IPS-NIHi7 (cell line): Measurements from ENCODE around the gene ADGRA3.

Experiments used
- DNase-seq: peaks from one replicate; pipeline ENCODE4 v3.0.0; 2012; ENCODE audit warnings: mixed read lengths; ENCODE audit errors: extremely low spot score

The ADGRA3 gene

DNA sequence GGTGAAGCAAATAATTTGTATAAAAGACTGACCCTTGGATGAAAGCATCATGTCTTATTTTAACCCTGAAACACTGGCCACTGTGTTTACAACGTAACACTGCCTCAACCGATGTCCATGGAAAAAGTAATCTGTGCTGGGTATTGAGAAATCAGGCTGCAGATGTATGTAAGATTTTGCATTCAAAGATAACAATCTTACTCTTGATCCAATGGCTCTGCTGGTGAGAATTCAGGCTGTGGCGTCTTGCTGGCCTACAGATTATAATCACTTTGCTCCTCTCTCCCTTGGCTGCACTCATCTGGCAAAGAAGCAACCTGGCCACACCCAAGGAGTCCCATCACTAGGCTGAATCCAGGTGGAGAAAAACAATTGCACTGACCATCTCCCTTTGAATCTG is 7.5 kb downstream of the ADGRA3 start:
- DNase-seq, result no peak

DNA sequence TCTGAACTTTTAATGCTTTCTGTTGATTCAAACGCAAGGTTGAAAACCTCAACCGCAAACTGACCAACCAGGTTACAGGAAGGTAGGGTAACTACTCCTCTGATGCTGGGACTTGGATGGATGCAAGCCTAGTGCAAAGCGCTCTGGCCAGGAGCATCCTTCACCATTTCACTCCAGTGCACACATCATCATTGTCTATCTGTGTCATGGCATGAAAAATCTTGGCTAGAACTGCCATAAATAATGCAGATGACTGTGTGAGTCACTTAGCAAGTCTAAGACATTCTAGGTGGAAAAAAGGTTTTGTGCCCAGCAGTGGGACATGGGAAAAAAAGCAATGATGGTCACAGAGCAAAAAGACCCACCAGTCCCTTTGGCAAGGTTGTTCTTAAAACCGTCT is 10.9 kb downstream of the ADGRA3 start:
- DNase-seq, result no peak

DNA sequence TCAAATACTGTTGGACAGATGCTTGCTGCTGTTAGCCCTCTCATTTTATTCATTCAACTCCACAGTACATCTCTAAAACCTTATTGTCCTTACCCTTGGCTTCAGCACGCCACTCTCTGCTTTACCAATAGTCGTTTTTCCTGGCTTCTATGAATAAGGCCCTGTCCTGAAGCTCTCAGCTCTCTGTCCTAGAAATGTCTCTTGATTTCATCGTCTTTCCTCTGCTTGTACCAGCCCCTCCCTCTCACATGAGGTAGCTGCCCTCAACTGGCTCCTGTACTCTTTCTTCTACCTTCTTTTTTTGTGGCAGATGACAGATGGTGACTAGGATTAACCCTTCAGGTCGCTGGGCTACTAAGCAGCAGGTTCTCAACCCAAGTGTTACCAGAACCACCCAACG is 11.4 kb downstream of the ADGRA3 start:
- no peak for DNase-seq

DNA sequence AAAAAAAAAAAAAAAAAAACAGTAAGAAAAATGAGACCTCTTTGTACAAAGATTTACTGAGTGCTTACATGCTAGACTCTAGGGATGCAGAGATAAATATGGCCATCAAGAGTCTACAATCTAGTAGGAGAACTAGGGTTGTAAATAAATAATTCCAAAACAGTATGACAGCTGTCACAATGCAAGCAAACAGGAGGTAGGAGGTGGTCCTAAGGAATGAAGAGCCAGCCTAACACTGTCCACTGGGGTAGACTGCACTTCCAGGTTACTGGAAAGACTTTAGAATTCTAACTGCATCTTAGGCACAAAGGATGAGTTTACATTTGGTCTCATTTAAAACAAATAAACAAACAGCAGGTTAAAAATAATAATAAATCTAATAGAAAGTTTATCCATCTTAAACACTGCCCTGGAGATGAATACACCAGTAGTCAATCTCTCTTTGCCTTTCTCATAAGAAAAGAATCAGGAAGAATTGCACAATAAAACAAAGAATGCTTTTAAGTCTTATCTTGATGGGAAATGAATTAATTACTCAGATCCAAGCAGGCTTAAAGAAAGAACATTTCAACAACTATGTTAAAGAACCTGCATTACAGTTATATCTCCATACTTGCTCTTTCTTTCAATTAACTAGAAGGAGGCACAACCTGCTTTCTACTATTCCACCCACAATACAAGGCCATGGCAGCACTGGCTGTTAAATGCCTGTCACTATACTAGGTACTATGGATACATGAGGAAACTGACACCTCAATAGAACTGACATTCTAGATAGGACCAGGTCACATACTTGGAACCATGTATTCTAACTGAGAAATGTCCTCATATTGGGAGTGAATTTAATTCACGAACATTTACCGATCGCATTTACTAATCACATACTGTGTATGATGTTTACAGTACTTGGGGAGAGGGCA is 12.7 kb downstream of the ADGRA3 start:
- no peak for DNase-seq

DNA sequence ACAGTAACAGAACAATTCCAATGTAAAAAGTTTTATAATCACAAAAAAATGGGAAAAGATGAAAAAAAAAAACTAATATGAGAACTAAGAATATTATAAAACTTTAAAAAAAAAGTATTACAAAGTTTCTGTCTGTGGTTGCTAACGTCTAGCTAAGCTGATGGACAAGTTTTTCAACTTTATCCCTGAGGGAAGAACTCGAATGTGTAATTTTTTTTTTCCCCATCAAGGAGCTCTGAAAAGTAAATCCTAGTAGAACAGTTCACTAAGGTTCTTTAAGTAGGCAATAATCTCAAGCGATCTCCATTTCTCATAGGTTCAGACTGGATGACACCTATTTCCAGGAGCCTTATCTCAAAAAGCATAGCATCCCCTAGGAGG is 14.2 kb downstream of the ADGRA3 start:
- no peak for DNase-seq

DNA sequence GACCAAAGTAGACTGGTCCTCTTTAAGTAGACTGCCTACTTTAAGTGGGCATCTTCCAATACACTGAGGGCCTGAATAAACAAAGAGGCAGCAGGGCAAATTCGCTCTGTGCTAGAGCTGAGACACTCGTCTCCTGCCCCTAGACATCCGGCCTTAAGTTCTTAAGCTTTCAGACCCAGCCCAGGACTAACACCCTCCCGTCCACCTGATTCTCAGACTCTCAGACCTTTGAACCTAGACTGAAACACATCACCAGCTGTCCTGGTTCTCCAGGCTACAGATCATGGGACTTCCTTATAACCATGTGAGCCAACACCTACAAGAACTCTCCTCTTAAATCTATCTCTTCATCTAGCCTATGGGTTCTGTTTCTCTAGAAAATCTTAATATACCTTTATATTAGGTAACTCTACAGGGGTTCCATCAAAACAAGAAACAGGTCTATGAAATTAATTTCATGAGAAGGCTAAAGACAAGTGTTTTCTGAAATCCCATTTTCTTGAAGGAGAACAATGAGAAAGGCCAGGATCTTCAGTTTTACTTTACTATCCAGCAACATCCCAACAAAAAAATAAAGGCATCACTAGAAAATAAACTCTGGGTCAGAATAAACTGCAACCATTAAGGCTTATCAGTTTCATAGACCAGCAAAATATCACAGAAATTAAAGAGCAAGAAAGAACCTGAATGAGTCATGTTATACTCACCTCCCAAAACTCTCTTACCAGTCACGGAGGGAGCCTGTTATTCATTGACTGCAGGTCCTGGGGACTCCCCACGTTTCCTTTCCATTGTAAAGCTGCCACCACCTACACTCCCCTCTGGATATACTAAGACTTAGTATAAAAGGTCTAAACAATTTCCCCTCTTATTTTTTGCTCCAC is 14.8 kb downstream of the ADGRA3 start:
- no peak for DNase-seq

DNA sequence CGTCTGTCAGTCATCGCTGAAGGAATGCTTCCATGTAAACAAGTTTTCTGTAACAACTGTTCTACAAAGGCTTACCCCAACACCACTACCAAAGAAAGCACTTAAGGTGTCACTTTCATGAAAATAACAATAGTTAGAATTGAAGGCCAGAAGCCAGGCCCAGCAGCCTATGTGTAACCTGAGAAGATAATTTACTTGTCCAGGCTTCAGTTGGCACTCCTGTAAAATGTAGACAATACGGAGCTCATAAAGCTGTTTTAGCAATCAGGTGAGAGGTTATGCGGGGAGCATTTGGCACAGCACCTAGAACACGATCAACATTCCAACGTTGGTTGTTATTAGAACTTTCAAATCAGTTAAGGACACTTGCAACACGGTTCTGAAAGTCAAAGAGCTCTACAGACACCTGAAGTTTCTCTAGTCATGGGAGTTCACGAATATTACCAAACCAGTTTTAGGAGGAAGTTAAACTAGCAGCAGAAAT is 15.7 kb downstream of the ADGRA3 start:
- no peak for DNase-seq

DNA sequence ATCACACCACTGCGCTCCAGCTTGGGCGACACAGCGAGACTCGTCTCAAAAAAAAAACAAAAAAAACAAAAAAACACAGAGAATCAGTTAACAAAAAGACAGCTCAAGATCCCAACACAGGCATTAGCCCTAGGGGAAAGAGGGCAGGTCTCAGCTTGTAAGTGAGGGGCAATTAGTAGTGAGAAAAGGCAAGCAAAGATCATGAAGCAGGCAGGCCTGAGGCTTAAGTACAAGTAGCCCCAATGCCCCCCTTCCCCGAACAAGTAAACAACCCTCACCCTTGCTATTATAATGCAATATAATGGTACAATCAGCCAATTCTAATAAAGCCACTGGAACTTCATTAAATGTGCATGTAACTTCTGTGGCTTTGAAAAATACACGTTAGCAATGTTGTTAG is 17.0 kb downstream of the ADGRA3 start:
- DNase-seq, result no peak

DNA sequence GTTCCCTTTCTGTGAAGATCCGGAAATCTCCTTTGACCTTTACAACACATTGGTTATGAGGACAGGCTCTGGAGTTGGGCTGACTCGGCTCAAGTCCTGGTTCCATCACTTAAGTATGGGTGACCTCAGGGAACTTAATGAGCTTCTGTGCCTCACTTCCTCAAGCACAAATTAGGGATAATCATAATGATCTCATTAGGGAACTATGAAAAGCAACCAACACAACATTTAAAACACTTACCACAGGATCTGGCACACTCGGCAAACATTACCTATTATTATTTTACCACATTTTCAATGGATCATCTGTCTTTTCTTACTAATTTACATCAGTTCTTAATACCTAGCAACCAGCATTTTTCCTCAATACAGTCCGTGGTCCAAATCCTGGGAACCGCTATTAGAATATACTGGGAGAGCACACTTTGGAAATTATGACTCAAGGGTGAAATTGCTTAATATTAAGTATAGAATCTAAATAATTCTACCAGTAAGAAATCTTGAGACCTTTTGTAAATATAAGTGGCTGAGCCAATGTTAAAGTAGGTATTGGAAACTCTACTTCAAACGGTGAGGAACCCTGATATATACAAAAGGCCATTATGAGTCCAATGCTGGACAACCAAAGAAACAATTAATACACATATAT is 19.6 kb downstream of the ADGRA3 start:
- DNase-seq, result no peak

DNA sequence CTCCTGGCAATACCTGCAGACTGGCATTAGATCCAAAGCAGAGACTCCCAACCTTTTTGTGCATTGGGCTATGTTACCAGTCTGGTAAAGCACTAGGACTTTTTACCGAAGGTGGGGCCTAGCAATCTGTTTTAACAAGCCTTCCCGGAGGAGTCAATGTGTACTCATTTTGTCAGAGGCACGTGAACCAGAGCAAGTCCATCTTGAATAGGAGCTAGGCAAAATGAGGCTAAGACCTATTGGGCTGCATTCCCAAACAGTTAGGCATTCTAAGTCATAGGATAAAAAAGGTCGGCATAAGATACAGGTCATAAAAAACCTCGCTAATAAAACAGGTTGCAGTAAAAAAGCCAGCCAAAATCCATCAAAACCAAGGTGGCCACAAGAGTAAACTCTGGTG is 22.3 kb downstream of the ADGRA3 start:
- DNase-seq, result no peak

DNA sequence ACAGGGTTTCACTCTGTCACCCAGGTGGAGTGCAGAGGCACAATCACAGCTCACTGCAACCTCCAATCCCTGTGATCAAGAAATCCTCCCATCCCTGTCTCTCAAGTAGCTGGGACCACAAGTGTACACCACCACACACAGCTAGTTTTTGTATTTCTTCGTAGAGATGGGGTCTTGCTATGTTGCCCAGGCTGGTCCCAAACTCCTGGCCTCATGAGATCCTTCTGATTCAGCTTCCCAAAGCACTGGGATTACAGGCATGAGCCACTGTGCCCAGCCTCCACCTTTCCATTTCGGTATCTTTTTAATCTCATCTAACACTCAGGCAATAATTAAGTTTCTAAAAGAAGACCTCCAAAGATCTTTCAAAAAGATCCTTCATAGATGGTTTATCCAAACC is 22.9 kb downstream of the ADGRA3 start:
- DNase-seq, result no peak

DNA sequence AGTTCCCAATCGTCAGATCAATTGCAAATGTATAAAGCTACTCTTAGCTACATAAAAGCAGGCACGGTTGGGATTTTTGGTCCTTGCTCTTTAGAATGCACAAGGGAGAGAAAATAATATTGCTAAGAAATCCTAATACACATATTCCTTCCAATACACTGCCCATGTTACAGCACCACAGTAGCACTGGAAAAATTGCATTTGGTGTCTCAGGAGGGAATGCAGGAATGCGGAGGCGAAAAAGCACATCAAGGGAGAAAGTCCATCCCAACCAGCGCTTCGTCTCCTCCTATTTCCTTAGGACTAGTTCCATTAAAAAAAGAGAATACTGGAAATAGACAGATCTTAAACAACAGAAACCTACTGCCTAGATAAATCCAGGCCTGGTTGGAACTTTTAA is 23.9 kb downstream of the ADGRA3 start:
- DNase-seq, result no peak

DNA sequence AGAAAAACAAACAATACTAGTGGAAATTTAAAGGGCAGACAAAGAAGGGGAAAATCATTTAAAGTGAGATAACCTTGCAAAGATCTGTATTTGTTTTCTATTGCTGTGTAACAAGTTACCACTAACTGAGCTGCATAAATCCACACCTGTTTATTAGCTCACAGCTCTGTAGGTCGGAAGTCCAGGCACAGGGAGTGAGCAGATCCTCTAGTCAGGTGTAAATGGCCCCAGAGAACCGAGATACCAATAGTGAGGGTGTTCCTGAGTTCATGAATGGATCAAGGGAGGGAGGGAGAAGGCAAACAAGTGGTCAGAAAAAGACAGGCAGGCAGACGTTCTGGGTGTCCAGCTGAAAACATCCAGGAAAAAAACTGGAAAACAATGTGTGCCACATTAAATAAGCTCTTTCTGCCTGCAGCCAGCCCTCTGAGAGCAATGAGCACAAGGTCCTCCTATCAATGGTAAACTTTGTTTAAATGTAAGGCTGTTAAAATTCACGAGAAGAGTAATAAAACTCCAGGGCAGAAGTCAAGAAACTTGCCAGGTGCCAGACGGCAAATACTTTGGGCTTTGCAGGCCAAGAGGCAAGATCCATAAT is 25.0 kb downstream of the ADGRA3 start:
- no peak for DNase-seq

DNA sequence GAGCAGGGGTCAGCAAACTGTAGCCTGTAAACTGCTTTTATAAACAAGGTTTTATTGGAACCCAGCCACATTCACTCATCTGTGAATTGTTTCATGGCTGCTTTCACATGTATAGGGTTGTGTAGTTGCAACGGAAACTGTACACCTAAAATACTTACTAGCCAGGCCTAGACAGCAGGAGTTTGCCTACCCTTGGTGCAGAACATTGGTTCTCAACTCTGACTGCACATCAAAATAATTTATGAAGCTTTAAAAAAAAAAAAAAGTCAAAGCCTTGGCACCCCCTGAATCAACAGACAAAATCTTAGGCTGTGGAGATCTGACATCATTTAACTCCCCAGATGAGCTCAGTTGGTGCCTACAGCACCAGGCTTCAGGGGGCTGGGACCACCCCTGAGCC is 27.8 kb downstream of the ADGRA3 start:
- DNase-seq, result no peak

DNA sequence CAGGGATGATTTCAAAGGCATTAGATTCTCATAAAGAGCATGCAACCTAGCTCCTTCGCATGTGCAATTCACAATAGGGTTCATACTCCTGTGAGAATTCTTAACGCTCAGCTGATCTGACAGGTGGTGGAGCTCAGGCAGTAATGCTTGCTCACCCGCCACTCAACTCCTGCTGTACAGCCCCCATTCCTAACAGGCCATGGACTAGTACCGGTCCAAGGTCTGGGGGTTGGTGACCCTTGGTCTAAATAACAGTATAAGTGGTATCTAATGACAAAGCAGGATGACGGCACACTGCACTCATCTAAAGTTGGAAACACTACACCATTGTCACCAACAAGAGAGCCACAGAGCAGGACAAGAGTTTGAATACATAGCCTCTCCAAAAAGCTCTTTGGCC is 28.5 kb downstream of the ADGRA3 start:
- no peak for DNase-seq

DNA sequence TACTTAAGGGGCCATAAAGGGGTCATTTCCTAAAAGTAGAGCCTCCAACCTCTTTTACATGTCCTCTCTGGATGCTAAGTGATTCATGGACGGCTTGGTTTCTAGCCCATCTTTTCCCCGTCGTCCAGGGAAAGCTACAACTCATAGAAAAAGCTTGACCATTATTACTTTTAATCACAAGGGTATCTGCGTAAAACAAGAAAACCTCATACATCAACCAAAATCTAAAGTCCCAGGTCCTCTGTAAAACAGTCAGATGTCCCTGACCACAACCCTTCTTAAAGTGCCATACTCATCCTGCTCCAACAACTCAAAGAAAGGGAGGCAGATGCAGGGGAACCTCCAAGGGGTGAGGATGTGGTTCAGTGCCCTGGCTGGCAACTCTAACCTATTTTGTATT is 29.6 kb downstream of the ADGRA3 start:
- DNase-seq, result no peak

DNA sequence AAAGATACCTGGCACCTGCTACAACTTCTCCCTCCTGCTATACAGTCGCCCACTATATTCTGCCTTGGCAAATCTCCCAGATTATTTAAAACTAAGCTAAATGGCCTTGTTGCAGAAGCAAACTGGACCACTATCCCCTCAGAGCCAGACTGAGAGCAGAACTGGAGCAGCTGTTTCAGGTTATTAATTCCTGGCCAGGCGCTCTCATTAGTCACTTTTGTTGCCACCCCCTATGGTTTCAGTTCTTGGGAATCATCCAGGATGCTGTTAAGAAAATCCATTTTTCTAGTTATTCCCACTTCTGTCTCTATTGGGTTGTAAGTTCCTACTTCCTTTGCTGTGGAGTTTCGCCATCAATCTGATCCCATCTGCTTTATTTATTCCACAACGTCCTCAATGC is 30.1 kb downstream of the ADGRA3 start:
- no peak for DNase-seq

DNA sequence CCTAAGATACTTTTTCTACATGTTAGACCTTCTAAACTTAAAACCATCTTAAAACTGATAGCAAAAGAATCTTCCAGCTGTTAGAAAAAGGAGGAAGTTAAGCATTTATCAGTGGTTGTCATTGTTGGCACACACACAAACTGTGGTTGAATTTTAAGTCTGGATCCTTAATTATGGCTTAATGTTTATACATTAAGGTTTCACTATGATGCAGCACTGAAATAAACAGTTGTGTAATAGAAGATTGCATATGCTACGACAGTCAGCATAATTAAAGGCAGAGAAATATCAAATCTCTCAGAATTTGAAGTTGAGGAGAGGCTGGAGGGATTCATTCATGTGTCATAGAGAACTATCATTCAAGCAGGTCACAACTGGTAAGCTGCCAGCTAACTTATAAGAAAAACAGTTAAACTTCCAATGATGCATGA is 32.3 kb downstream of the ADGRA3 start:
- no peak for DNase-seq

DNA sequence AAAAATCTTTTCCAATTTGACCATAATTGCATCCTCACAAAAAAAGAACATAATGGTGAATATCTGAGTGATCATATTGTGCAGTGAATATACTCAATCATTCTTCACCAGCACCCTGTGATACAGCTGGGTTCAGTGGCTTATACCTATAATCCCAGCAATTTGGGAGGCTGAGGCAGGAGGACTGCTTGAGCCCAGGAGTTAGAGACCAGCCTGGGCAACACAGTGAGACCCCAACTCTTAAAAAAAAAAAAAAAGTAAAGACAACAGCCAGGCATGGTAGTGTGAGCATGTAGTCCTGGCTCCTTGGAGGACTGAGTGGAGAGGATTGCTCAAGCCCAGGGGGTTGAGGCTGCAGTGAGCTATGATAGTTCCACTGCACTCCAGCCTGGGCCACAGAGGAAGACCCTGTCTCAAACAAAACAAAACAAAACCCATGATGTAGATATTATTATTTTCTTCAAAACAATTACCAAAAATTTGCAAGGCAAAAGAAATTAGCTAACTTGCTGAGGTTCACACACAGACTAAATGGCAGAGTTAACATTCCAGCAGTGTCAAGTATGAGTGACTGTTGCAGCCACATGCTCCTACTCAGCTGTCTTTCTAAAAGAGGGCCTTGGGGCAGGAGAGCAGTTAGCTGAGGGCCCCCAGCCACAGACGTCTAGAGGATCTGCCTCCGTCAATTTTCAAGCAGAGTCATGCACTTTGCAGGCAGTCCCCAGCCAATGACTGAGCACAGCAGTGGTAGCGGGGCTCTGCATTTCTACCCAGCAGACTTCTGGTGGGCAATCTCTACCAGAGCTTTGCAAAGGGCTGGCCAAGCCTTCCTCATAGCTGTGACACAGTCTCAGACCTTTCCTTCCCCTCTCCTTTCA is 33.4 kb downstream of the ADGRA3 start:
- DNase-seq, result no peak

DNA sequence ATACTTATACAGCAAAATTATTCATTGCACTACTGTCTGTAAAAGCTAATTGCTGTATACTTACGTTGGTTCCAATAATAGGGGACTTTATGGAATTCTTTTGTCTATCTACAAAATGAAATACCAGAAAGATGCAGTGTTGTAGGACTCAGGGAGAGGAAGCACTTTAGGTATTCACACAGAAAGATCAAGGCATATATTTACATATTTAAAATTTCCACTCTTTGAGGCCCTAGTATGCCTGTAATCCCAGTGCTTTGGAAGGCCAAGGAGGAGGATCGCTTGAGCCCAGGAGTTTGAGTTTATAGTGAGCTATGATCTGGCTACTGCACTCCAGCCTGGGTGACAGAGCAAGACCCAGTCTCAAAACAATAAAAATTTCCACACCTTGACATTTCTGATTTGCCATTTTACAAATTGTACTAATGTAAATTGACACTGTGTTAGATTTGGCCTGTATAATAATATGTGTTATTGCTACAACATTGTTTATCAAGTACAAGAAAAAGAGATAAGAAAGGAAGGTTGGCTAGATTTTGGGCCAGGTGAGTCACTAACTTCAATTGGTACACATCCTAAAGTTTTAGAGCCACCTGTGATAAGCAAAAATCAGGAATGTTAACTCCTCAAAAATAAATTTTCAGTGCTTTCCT is 35.1 kb downstream of the ADGRA3 start:
- DNase-seq, result no peak
